HG03439 (cell line): ENCODE data around the gene MUSK.
"Not testable (repeated sequence)": the region's sequence is repeated elsewhere in the genome, so short reads cannot be mapped to it uniquely, and the experiment has no call there.

ENCODE experiments used
- ATAC-seq: cut with Tn5 transposase; IDR thresholded peaks from one replicate; pipeline ENCODE4 v1.9.1; 2021; ENCODE audit warnings: mild to moderate bottlenecking, moderate library complexity; ENCODE audit not compliant: unreplicated experiment

Gene MUSK

DNA sequence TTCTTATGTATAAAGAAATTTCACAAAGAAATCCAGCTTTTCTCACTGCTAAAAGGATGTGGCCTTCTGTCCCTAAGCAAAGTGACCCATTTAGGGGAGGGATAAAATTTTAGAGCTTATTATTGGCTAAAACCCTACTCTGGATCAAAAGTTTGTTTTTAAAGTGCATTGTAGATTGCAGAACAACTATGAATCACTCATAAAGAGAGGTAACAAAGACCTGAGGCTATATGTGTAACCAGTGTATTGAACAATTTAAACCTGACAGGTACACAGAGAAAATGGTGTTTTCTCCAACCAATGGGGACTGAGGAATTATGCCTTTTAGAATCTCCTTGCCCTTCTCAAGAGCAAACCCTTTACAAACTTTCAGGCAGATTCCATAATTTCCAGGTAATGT, 86.6 kb downstream of the MUSK start:
- ATAC-seq: no peak

- no peak for ATAC-seq
Measured at GRCh38 chr9:110758201-110758600, 89.6 kb downstream of the MUSK start.

GRCh38 chr9:110762783-110763182, 94.2 kb downstream of the MUSK start:
- no peak for ATAC-seq

GRCh38 chr9:110763568-110763967, 95.0 kb downstream of the MUSK start:
- no peak for ATAC-seq

- no peak for ATAC-seq
Measured at GRCh38 chr9:110764006-110764405, 95.4 kb downstream of the MUSK start.

GRCh38 chr9:110765926-110766325, 97.3 kb downstream of the MUSK start:
- no peak for ATAC-seq

GRCh38 chr9:110767559-110768063, 99.0 kb downstream of the MUSK start:
- no peak for ATAC-seq

DNA sequence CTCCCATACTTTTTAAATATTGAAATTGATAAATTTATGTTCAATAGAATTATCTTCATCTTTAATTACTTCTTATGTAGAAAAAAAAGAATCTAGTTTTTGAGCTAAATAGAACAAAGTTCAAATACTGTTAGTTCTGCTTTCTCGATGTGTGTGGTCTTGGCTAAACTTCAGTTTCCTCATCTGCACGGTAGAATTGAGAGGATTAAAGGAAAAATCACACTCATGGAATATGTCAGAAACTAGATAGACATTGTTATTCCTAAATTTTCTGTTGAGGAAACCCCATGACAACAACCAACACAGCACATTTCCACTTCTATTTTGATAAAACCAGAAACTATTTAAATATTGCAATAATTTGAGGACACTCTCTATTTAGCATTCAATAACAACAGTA, 100.3 kb downstream of the MUSK start:
- ATAC-seq: no peak

DNA sequence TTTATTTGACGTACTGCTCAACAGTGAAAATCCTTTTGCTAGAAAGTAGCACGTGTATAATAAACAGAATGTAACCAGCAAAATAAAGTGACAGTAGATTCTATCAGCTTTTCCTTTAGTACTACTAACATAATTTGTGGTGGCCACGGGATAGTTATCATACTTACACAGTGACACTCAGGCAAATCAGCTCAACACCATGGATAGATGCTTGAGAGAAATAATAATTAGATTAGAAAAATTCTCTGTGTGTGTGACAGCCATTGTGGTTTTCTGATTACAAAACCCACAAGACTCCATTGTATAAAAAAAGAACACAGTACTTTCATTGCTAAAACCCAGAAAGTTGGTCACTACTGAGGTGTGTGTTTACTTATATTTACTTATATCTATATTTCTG, 101.1 kb downstream of the MUSK start:
- ATAC-seq: no peak

- no peak for ATAC-seq
Measured at GRCh38 chr9:110775724-110776123, 107.1 kb downstream of the MUSK start.

DNA sequence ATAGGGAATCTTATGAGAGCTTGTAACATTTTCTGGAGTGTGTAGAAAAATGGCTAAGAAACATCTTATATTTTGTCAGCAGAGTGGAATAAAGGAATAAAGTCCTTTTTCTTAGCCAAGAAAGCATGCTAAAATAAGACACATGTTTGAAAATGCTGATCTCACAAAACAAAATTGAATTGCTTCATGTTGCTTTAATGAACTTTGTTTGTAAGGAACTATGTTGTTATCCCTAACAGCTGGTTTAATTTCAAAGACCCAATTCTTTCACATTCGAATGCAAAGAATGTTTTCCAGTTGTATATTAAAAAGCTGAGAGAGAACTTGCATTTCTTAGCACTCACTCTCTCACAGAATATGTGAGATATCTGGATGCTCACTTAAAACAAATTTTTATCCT, 107.6 kb downstream of the MUSK start:
- no peak for ATAC-seq

- ATAC-seq: no peak
Measured at GRCh38 chr9:110777196-110777875, 108.7 kb downstream of the MUSK start.

- ATAC-seq: no peak
Measured at GRCh38 chr9:110777876-110778215, 109.3 kb downstream of the MUSK start.

GRCh38 chr9:110782701-110783100, 114.1 kb downstream of the MUSK start:
- ATAC-seq: no peak

DNA sequence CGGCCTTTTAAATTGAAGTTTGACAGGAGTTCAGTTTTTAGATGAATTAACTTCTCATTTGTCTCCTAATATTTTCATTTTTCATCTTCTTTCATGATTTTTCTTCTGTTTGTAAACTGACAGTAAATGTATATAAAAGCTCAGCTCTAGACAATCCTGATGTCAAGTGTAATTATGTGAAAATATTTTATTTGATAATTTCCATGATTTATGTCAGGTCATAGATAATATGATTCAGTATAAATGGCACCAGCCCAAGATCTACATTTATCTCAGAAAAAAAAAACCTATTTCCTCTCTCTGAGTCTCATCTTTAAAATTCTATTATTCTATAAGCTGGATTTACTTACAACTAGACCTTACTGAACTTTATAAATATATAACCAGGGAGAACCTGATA, 115.7 kb downstream of the MUSK start:
- ATAC-seq: no peak

DNA sequence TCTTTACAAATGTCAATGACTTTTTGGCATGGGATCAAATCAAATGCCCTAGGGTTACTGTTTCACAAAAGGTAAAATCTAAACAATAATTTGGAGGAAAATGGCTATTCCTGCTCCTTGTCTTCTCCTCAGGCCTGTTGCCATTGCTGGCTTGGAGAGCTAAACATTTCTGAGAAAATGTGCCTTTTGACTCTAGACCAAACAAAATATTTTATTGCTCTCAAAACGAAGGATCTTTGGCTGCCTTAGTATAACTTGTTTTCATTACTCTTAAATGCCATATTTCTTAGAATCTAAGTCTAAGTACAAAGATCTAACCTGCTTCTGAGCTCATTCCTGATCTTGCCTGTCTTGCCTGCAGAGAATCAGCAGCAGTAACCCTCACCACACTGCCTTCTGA, 116.6 kb downstream of the MUSK start:
- ATAC-seq: no peak

DNA sequence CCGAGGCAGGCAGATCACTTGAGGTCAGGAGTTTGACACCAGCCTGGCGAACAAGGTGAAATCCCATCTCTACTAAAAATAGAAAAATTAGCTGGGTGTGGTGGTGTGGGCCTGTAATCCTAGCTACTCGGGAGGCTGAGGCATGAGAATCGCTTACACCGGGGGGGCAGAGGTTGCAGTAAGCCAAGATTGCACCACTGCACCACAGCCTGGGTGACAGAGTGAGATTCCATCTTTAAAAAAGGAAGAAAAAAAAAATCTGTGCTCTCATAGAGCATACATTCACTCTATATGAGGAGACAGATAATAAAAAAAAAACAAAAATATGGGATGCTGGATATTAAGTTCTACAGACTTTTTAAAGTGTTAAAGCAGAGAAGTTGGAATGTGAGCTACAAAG, 119.8 kb downstream of the MUSK start:
- ATAC-seq: not testable (repeated sequence)

GRCh38 chr9:110788871-110789270, 120.3 kb downstream of the MUSK start:
- no peak for ATAC-seq

- ATAC-seq: no peak
Measured at GRCh38 chr9:110797611-110798010, 129.0 kb downstream of the MUSK start.

- no peak for ATAC-seq
Measured at GRCh38 chr9:110799396-110799795, 130.8 kb downstream of the MUSK start.

GRCh38 chr9:110801426-110801825, 132.8 kb downstream of the MUSK start:
- ATAC-seq: no peak

GRCh38 chr9:110802416-110803035, 133.9 kb downstream of the MUSK start:
- no peak for ATAC-seq
